ENCODE measurements around the gene COL12A1.

The COL12A1 gene

DNA sequence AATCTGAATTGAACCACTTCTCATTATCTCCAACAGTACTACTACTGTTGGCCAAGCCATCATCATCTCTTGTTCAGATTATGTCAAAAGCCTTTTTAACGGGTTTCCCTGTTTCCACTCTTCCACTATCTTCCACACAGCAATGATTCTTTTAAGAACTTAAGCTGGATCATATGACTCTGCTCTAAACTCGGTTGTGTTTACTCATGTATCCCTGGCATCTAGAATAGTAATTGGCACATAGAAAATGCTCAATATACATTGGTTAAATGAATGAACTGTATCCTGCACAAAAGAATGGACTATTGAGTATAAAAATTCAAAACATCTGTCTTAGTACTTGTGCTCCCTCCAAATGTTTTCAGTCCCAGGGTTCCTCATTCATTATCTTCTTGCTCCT is 40.5 kb upstream of the COL12A1 start:
- no peak overlapping the region for H3K4me2 ChIP-seq (ENCODE audit: insufficient read depth, low read length)
- H3K27me3 ChIP-seq (ENCODE audit: insufficient read depth, low read length, poor library complexity) = no peaks in the 10 kb centered on the region
- peaks cover 22% of the 10 kb centered on the region for H3K79me2 ChIP-seq (ENCODE audit: insufficient read depth, low read length)
- H3K27ac ChIP-seq (ENCODE audit: low read length) = no peak overlapping the region
- H3K4me3 ChIP-seq (ENCODE audit: low read depth in 1 of 2, low read length in 2 of 2) = no peak overlapping the region
- no peak overlapping the region for H2AFZ ChIP-seq (ENCODE audit: low read depth, low read length)
- H4K20me1 ChIP-seq (ENCODE audit: insufficient read depth, low read length) = no peaks in the 10 kb centered on the region
- no peak for DNase-seq
- H3K4me1 ChIP-seq (ENCODE audit: insufficient read depth, low read length) = peaks cover 26% of the 10 kb centered on the region
- H3K9ac ChIP-seq (ENCODE audit: low read depth, low read length) = no peak overlapping the region
- H3K36me3 ChIP-seq (ENCODE audit: insufficient read depth, low read length) = no peaks in the 10 kb centered on the region
- no peak for ATAC-seq (ENCODE audit: insufficient read depth, low read depth)
- TF ChIP-seq, protein P1, sequence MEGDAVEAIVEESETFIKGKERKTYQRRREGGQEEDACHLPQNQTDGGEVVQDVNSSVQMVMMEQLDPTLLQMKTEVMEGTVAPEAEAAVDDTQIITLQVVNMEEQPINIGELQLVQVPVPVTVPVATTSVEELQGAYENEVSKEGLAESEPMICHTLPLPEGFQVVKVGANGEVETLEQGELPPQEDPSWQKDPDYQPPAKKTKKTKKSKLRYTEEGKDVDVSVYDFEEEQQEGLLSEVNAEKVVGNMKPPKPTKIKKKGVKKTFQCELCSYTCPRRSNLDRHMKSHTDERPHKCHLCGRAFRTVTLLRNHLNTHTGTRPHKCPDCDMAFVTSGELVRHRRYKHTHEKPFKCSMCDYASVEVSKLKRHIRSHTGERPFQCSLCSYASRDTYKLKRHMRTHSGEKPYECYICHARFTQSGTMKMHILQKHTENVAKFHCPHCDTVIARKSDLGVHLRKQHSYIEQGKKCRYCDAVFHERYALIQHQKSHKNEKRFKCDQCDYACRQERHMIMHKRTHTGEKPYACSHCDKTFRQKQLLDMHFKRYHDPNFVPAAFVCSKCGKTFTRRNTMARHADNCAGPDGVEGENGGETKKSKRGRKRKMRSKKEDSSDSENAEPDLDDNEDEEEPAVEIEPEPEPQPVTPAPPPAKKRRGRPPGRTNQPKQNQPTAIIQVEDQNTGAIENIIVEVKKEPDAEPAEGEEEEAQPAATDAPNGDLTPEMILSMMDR (IDR thresholded peaks at IDR 0.05; ENCODE audit: borderline replicate concordance, extremely low read depth, low read length, poor library complexity, severe bottlenecking) = no peak
- TF ChIP-seq EZH2 (IDR thresholded peaks at IDR 0.05; ENCODE audit: borderline replicate concordance, low read depth, low read length, severe bottlenecking) = no peak
- H3K9me3 ChIP-seq (ENCODE audit: insufficient read depth, low read length, severe bottlenecking) = no peaks in the 10 kb centered on the region

DNA sequence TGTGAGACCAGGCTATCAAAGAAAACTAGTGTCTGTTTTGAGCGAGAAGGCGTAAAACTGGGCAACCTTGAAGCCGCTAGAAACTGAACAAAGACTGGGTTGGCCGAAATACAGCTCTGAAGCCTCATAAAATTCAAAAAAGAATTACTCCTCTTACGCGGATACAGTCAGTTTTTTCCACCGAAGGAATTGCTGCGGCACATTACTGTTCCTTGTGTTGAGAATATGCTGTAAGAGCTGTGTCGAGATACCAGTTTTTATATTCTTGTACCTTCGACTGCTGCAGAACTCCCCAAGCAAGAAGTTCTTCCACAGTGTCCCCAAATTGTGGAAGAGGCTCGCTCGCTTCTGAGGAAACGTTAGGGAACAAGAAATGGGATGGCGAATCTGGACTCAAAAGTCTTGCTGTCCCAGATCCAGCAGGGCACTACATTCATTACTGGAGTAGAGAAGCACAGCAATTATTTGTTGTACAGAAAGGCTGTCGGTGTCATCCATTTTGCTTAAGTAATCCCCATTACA is 38.3 kb upstream of the COL12A1 start:
- peak overlapping the region; percentile 99 for H3K27ac ChIP-seq (ENCODE audit: low read length)
- no peaks in the 10 kb centered on the region for H3K27me3 ChIP-seq (ENCODE audit: insufficient read depth, low read length, poor library complexity)
- no peaks in the 10 kb centered on the region for H3K9me3 ChIP-seq (ENCODE audit: insufficient read depth, low read length, severe bottlenecking)
- H3K79me2 ChIP-seq (ENCODE audit: insufficient read depth, low read length) = peaks cover 39% of the 10 kb centered on the region
- H3K9ac ChIP-seq (ENCODE audit: low read depth, low read length) = peak overlapping the region; percentile 82
- DNase-seq (no peak), ATAC-seq (ENCODE audit: insufficient read depth, low read depth) (no peak)
- peaks cover 32% of the 10 kb centered on the region for H3K4me1 ChIP-seq (ENCODE audit: insufficient read depth, low read length)
- H3K36me3 ChIP-seq (ENCODE audit: insufficient read depth, low read length) = peaks cover 22% of the 10 kb centered on the region
- H3K4me2 ChIP-seq (ENCODE audit: insufficient read depth, low read length) = peak overlapping the region; percentile 74
- no peak for TF ChIP-seq EZH2 (IDR thresholded peaks at IDR 0.05; ENCODE audit: borderline replicate concordance, low read depth, low read length, severe bottlenecking)
- TF ChIP-seq, protein P1 (IDR thresholded peaks at IDR 0.05; ENCODE audit: borderline replicate concordance, extremely low read depth, low read length, poor library complexity, severe bottlenecking) = no peak
- H2AFZ ChIP-seq (ENCODE audit: low read depth, low read length) = peak overlapping the region; percentile 91
- peaks cover 10% of the 10 kb centered on the region; the same call in 1 of the 2 replicates for H4K20me1 ChIP-seq (ENCODE audit: insufficient read depth, low read length)
- peak overlapping the region; percentile 98; a peak in 3 of 4 replicates for H3K4me3 ChIP-seq (ENCODE audit: low read depth in 1 of 2, low read length in 2 of 2)

DNA sequence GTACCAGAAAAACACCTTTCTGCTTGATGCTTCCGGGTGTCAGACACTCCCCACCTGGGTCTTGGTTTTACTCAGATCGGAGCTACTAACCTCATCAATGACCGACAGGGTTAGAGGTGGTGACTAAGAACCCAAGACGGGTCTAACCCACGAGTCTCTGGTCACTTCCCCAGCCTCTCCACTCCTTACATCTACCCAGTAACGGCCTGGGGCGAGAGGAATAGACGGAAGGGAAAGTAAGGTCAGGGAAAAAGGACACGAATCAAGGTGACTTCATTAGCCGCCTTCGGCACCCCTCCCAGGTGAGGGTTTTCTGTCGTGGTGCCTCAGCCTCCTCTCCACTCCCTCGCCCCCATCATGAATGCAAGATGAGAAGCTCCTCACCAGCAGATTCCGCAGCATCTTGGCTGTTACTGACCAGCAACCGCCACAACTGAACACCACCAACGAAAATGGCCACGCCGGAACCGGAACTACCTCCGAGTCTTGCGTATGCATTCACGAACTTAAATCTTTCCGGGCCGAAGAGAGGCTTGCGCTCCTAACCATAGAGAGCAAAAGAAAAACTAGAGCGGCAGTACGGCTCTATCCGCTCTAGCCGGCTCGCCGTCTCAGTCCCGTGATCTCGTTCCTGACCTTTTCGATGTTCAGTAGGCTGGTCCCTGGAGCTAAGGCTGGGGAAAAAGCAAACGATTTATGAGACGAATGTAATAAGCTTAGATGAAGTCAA is 37.6 kb upstream of the COL12A1 start, which contains the start of gene COX7A2:
Gene COX7A2 (minus strand): TSS at position 469 of the 730 bp plus-strand sequence. CDS start 67 bp downstream, at position 402.
- Histone ChIP-seq H3K27ac (ENCODE audit: low read length) (peak within 1 kb of the TSS; percentile 99), H3K27me3 (ENCODE audit: insufficient read depth, low read length, poor library complexity) (no peaks in the 10 kb centered on the region), H3K9me3 (ENCODE audit: insufficient read depth, low read length, severe bottlenecking) (no peaks in the 10 kb centered on the region), H3K4me3 (ENCODE audit: low read depth in 1 of 2, low read length in 2 of 2) (peak within 1 kb of the TSS; percentile 98), H3K36me3 (ENCODE audit: insufficient read depth, low read length) (peaks cover 28% of the 10 kb centered on the region), H3K79me2 (ENCODE audit: insufficient read depth, low read length) (peaks cover 43% of the 10 kb centered on the region), H2AFZ (ENCODE audit: low read depth, low read length) (peak within 1 kb of the TSS; percentile 91), H3K4me1 (ENCODE audit: insufficient read depth, low read length) (peaks cover 32% of the 10 kb centered on the region), H3K4me2 (ENCODE audit: insufficient read depth, low read length) (peak within 1 kb of the TSS; percentile 74), H3K9ac (ENCODE audit: low read depth, low read length) (peak within 1 kb of the TSS; percentile 82), H4K20me1 (ENCODE audit: insufficient read depth, low read length) (peaks cover 14% of the 10 kb centered on the region; the same call in 1 of the 2 replicates)
- TF ChIP-seq EZH2 (IDR thresholded peaks at IDR 0.05; ENCODE audit: borderline replicate concordance, low read depth, low read length, severe bottlenecking) = no peak
- TF ChIP-seq, protein P1 (IDR thresholded peaks at IDR 0.05; ENCODE audit: borderline replicate concordance, extremely low read depth, low read length, poor library complexity, severe bottlenecking) = peak; percentile 10
- DNase-seq = peak; percentile 91
- ATAC-seq (ENCODE audit: insufficient read depth, low read depth) = peak; percentile 98
